Panc1 (cell line): ENCODE data around the gene RSPO3. TPM values are rescaled to one million over a fixed set of nuclear protein-coding genes. Genes with fewer than 3 reads are reported as not detected.

Experiments
- ATAC-seq: fragments of 200-7000 bp; cut with Tn5 transposase; 2 replicates; pipeline ENCODE4 v1.9.1; 2020; ENCODE audit warnings: mild to moderate bottlenecking, moderate library complexity
- BruUV-seq: library from RNA; stranded (reverse); fragments of 400-500 nt; replicated peaks from 2 replicates; lab custom pipeline; 2021; lab: Mats Ljungman, UMichigan
- CTCF ChIA-PET: fragments of 300-600 bp; sonication (Branson Sonifier 250); formaldehyde crosslinking; loops from one replicate; lab custom pipeline; 2022; ENCODE audit warnings: antibody characterized with exemption; lab: Charles Lee
- POLR2A ChIA-PET: fragments of 300-600 bp; sonication (Branson Sonifier 250); formaldehyde crosslinking; loops from one replicate; lab custom pipeline; 2022; ENCODE audit warnings: antibody characterized with exemption; lab: Charles Lee
- DNase-seq: peaks from one replicate; pipeline ENCODE4 v3.0.0-alpha.2; 2010; ENCODE audit warnings: low read depth, low spot score
- H3K27ac ChIP-seq: 2 replicates; pipeline ENCODE4 v1.5.1; 2011; ENCODE audit warnings: mild to moderate bottlenecking, low read length, inconsistent platforms
- H3K27me3 ChIP-seq: fragments of 200-500 bp; sonication (Bioruptor generic); 2 replicates; pipeline ENCODE4 v1.6.0; 2014; ENCODE audit warnings: low read length, inconsistent platforms; ENCODE audit not compliant: control insufficient read depth, insufficient read depth
- H3K36me3 ChIP-seq: fragments of 200-500 bp; sonication (Bioruptor generic); 2 replicates; pipeline ENCODE4 v1.5.1; 2014; ENCODE audit warnings: inconsistent platforms, mild to moderate bottlenecking, low read length, moderate library complexity; ENCODE audit not compliant: control insufficient read depth, insufficient read depth
- H3K4me1 ChIP-seq: 2 replicates; pipeline ENCODE4 v1.5.1; 2011; ENCODE audit warnings: inconsistent platforms, mild to moderate bottlenecking, low read length, moderate library complexity; ENCODE audit not compliant: control insufficient read depth, insufficient read depth
- H3K4me3 ChIP-seq, 2 experiments: 2 replicates each; pipeline ENCODE4 v1.5.1; 2011 to 2012; ENCODE audit warnings: low read depth in 2 of 2, low read length in 2 of 2, mild to moderate bottlenecking in 2 of 2, inconsistent platforms in 1 of 2, moderate library complexity in 1 of 2
- H3K9me3 ChIP-seq: fragments of 200-500 bp; sonication (Bioruptor generic); 2 replicates; pipeline ENCODE4 v1.5.1; 2014; ENCODE audit warnings: low read depth, mild to moderate bottlenecking, inconsistent platforms, low read length, moderate library complexity; ENCODE audit not compliant: control insufficient read depth, insufficient read depth
- CTCF ChIP-seq: fragments of 450-650 bp; IDR thresholded peaks from 2 replicates; pipeline ENCODE4 v1.5.1; 2017; ENCODE audit warnings: mild to moderate bottlenecking
- POLR2AphosphoS5 ChIP-seq: IDR thresholded peaks from 2 replicates; pipeline ENCODE4 v1.6.1; 2012; ENCODE audit warnings: mild to moderate bottlenecking, low read depth, low read length, moderate library complexity
- REST ChIP-seq, 2 experiments: IDR thresholded peaks; 2 replicates each; pipeline ENCODE4 v1.6.1; 2011 to 2012; ENCODE audit warnings: low read depth in 2 of 2, control low read depth in 1 of 2, low read length in 1 of 2, mild to moderate bottlenecking in 1 of 2, moderate library complexity in 1 of 2; ENCODE audit not compliant: insufficient read depth in 1 of 2
- SIN3A ChIP-seq: IDR thresholded peaks from 2 replicates; pipeline ENCODE4 v1.6.1; 2012; ENCODE audit warnings: low read depth, mild to moderate bottlenecking, low read length, moderate library complexity, borderline replicate concordance; ENCODE audit not compliant: insufficient read depth
- TCF7L2 ChIP-seq: IDR thresholded peaks from 2 replicates; pipeline ENCODE4 v1.6.1; 2011; ENCODE audit warnings: mild to moderate bottlenecking, low read depth, low read length, inconsistent platforms
- in situ Hi-C: cut with HindIII; loops from 2 replicates; pipeline ENCODE4 v1.10.0; 2016; ENCODE audit warnings: low sequenced_read_pairs, low pct_unique_long_range_greater_than_20kb
- intact Hi-C: fragments of 100-400 bp; cut with micrococcal nuclease; formaldehyde crosslinking; loops from one replicate; pipeline ENCODE4 v1.10.0; 2022; ENCODE audit not compliant: unreplicated experiment
- total RNA-seq: library from RNA; stranded (reverse); gene quantifications from one replicate; pipeline ENCODE4 v1.2.1, GENCODE V29; 2021; ENCODE audit not compliant: unreplicated experiment

Gene RSPO3
- total RNA-seq, 1 experiment from 2014 or later = not detected

GRCh38 chr6:127215931-127216330 lies 97.5 kb downstream of the RSPO3 start:
- intact Hi-C loops = no loop called here
- Histone ChIP-seq H3K9me3 (no peaks in the 10 kb centered on the region), H3K27ac (no peak overlapping the region), H3K27me3 (peaks cover 4% of the 10 kb centered on the region; the same call in 1 of the 2 replicates), H3K4me1 (no peaks in the 10 kb centered on the region), H3K36me3 (no peaks in the 10 kb centered on the region), H3K4me3 (no peak overlapping the region)
- in situ Hi-C loops = no loop called here
- no TSS peak for BruUV-seq
- POLR2A ChIA-PET = no interaction called here
- CTCF ChIA-PET = interaction anchor here (0.6 to 0.7 kb wide), 2 partner anchors 27 to 50 kb away, joined by 3 read pairs; no protein-coding TSS in a partner anchor
- TF ChIP-seq TCF7L2 (no peak), CTCF (no peak), REST (IDR thresholded peaks at IDR 0.05; ENCODE audit: insufficient read depth in 1 of 2, low read depth in 2 of 2, low read length in 1 of 2) (no peak), SIN3A (no peak), POLR2AphosphoS5 (no peak)
- no peak for DNase-seq
- ATAC-seq = no peak

GRCh38 chr6:127216810-127217789 lies 98.6 kb downstream of the RSPO3 start:
- in situ Hi-C loops (no loop called here), intact Hi-C loops (no loop called here)
- Histone ChIP-seq H3K27me3 (peaks cover 4% of the 10 kb centered on the region; the same call in 1 of the 2 replicates), H3K36me3 (no peaks in the 10 kb centered on the region), H3K4me1 (no peaks in the 10 kb centered on the region), H3K4me3 (no peak overlapping the region), H3K27ac (no peak overlapping the region), H3K9me3 (no peaks in the 10 kb centered on the region)
- POLR2A ChIA-PET = no interaction called here
- no peak for TF ChIP-seq REST (IDR thresholded peaks at IDR 0.05; ENCODE audit: insufficient read depth in 1 of 2, low read depth in 2 of 2, low read length in 1 of 2)
- no peak for TF ChIP-seq SIN3A
- TF ChIP-seq CTCF = no peak
- TF ChIP-seq TCF7L2 = no peak
- TF ChIP-seq POLR2AphosphoS5 = no peak
- no TSS peak for BruUV-seq
- ATAC-seq = no peak
- no peak for DNase-seq
- CTCF ChIA-PET = no interaction called here
